ENCODE results near the gene APBA1. TPM values are rescaled to one million over a fixed set of nuclear protein-coding genes. Genes with fewer than 3 reads are reported as not detected.

APBA1 gene
- total and polyA plus RNA-seq, 4 donors = 0.95 to 8.1 (median 2.8) TPM

GRCh38 chr9:69672596-69673310 lies 582 bp upstream of the APBA1 start:
- DNase-seq = peak; percentile 93 to 96 (median 95)
- Histone ChIP-seq H3K27me3 (ENCODE audit: control insufficient read depth in 3 of 3, insufficient read depth in 3 of 3, low read length in 2 of 3) (no peaks in the 10 kb centered on the region), H3K9ac (ENCODE audit: insufficient read depth in 1 of 2, low read length in 2 of 2) (peak overlapping the region in 1 of 2 donors; percentile 84), H3K27ac (ENCODE audit: low read depth in 1 of 2, low read length in 1 of 2) (peak overlapping the region; percentile 39 to 68), H3K4me3 (peak overlapping the region; percentile 67), H3K9me3 (ENCODE audit: control insufficient read depth in 4 of 4, insufficient read depth in 3 of 4, low read length in 3 of 4) (no peaks in the 10 kb centered on the region), H3K4me1 (ENCODE audit: control insufficient read depth in 5 of 5, insufficient read depth in 5 of 5, low read length in 5 of 5) (peaks cover 0 to 36% (median 19%) of the 10 kb centered on the region in 5 donors), H3K36me3 (ENCODE audit: control insufficient read depth in 4 of 4, insufficient read depth in 4 of 4, low read length in 4 of 4) (no peaks in the 10 kb centered on the region)
- TF ChIP-seq, protein P1, sequence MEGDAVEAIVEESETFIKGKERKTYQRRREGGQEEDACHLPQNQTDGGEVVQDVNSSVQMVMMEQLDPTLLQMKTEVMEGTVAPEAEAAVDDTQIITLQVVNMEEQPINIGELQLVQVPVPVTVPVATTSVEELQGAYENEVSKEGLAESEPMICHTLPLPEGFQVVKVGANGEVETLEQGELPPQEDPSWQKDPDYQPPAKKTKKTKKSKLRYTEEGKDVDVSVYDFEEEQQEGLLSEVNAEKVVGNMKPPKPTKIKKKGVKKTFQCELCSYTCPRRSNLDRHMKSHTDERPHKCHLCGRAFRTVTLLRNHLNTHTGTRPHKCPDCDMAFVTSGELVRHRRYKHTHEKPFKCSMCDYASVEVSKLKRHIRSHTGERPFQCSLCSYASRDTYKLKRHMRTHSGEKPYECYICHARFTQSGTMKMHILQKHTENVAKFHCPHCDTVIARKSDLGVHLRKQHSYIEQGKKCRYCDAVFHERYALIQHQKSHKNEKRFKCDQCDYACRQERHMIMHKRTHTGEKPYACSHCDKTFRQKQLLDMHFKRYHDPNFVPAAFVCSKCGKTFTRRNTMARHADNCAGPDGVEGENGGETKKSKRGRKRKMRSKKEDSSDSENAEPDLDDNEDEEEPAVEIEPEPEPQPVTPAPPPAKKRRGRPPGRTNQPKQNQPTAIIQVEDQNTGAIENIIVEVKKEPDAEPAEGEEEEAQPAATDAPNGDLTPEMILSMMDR (IDR thresholded peaks at IDR 0.05; ENCODE audit: control extremely low read depth, extremely low read depth) = peak; percentile 66
- WGBS, 2 donors = 1% methylated on average over 52 to 60 of the region's 60 CpGs
- ATAC-seq (ENCODE audit: insufficient read depth, low FRiP score) = peak; percentile 81

- Histone ChIP-seq H3K4me3 (peak overlapping the region; percentile 67), H3K9ac (ENCODE audit: insufficient read depth in 1 of 2, low read length in 2 of 2) (no peak overlapping the region), H3K9me3 (ENCODE audit: control insufficient read depth in 4 of 4, insufficient read depth in 3 of 4, low read length in 3 of 4) (no peaks in the 10 kb centered on the region), H3K27me3 (ENCODE audit: control insufficient read depth in 3 of 3, insufficient read depth in 3 of 3, low read length in 2 of 3) (no peaks in the 10 kb centered on the region), H3K36me3 (ENCODE audit: control insufficient read depth in 4 of 4, insufficient read depth in 4 of 4, low read length in 4 of 4) (no peaks in the 10 kb centered on the region), H3K27ac (ENCODE audit: low read depth in 1 of 2, low read length in 1 of 2) (no peak overlapping the region), H3K4me1 (ENCODE audit: control insufficient read depth in 5 of 5, insufficient read depth in 5 of 5, low read length in 5 of 5) (peaks cover 0 to 36% (median 19%) of the 10 kb centered on the region in 5 donors)
- WGBS, 2 donors = 50 to 56% methylated on average over 15 of the region's 15 CpGs
- DNase-seq (peak in 2 of 3 donors; percentile 44 to 52), ATAC-seq (ENCODE audit: insufficient read depth, low FRiP score) (no peak)
- TF ChIP-seq, protein P1 (IDR thresholded peaks at IDR 0.05; ENCODE audit: control extremely low read depth, extremely low read depth) = no peak
These were observed 776 bp downstream of the APBA1 start for GRCh38 chr9:69671311-69671878.

DNA sequence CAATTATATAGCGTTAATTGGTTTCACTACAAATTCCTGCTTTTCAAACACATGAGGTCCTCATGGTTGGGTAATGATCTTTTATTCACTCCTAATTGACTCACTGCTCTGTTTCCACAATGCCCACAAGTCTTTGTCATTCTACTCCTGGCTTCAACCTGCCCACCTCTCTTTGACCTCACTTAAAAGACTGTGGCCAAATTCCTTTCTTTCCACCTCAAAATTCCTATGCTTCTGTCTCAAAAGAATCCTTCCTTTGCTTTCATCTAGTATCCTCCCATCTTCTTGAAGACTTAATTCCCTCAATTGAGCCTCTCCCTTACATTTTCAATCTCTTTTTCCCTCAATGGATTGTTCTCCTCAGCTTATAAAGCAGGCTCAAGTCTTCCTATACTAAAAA lies 4.9 kb downstream of the APBA1 start:
- DNase-seq (no peak), ATAC-seq (ENCODE audit: insufficient read depth, low FRiP score) (no peak)
- Histone ChIP-seq H3K4me3 (no peak overlapping the region), H3K27ac (ENCODE audit: low read depth in 1 of 2, low read length in 1 of 2) (no peak overlapping the region), H3K9me3 (ENCODE audit: control insufficient read depth in 4 of 4, insufficient read depth in 3 of 4, low read length in 3 of 4) (no peaks in the 10 kb centered on the region), H3K4me1 (ENCODE audit: control insufficient read depth in 5 of 5, insufficient read depth in 5 of 5, low read length in 5 of 5) (peaks cover 0 to 8% (median 4%) of the 10 kb centered on the region in 5 donors), H3K9ac (ENCODE audit: insufficient read depth in 1 of 2, low read length in 2 of 2) (no peak overlapping the region), H3K36me3 (ENCODE audit: control insufficient read depth in 4 of 4, insufficient read depth in 4 of 4, low read length in 4 of 4) (no peaks in the 10 kb centered on the region), H3K27me3 (ENCODE audit: control insufficient read depth in 3 of 3, insufficient read depth in 3 of 3, low read length in 2 of 3) (no peaks in the 10 kb centered on the region)
- 98% methylated on average over 1 of the region's 1 CpG for WGBS, 2 donors
- TF ChIP-seq, protein P1 (IDR thresholded peaks at IDR 0.05; ENCODE audit: control extremely low read depth, extremely low read depth) = no peak
